HepG2 (cell line): ENCODE results near the gene ESF1. TPM values are rescaled to one million over a fixed set of nuclear protein-coding genes. Genes with fewer than 3 reads are reported as not detected.

Source experiments
- BRD4 ChIP-seq: sonication (generic); formaldehyde crosslinking; IDR thresholded peaks from 2 replicates; pipeline ENCODE4 v1.4.0; 2020; ENCODE audit warnings: missing genetic modification reagents
- DDIT3 ChIP-seq: sonication (generic); formaldehyde crosslinking; IDR thresholded peaks from 2 replicates; pipeline ENCODE4 v1.4.0; 2020; ENCODE audit warnings: mild to moderate bottlenecking, missing genetic modification reagents
- KLF16 ChIP-seq, 2 experiments: sonication (generic) in 1 of 2; formaldehyde crosslinking in 1 of 2; IDR thresholded peaks; 2 replicates each; pipeline versions ENCODE4 v1.6.1 to v1.8.0; 2016 to 2023; ENCODE audit warnings: missing genetic modification reagents in 2 of 2, missing compliant biosample characterization in 1 of 2
- MAFG ChIP-seq: sonication (generic); formaldehyde crosslinking; IDR thresholded peaks from 2 replicates; pipeline ENCODE4 v1.5.1; 2020; ENCODE audit warnings: mild to moderate bottlenecking, missing genetic modification reagents
- SRSF4 ChIP-seq: fragments of 200-400 bp; formaldehyde crosslinking; IDR thresholded peaks from one replicate; pipeline ENCODE4 v1.6.1; 2018; ENCODE audit warnings: mild to moderate bottlenecking, low read depth, low read length, moderate library complexity; ENCODE audit not compliant: poor library complexity, severe bottlenecking
- TRIM22 ChIP-seq: fragments of 450-650 bp; IDR thresholded peaks from 2 replicates; pipeline ENCODE4 v1.6.1; 2017
- XBP1 ChIP-seq: sonication (generic); formaldehyde crosslinking; IDR thresholded peaks from 2 replicates; pipeline ENCODE4 v1.5.0; 2020; ENCODE audit warnings: missing genetic modification reagents
- ZFAT ChIP-seq: sonication (generic); formaldehyde crosslinking; conservative IDR thresholded peaks from 2 replicates; pipeline ENCODE4 v1.8.1; 2023; ENCODE audit warnings: missing genetic modification reagents, inconsistent platforms
- ZNF136 ChIP-seq: sonication (generic); formaldehyde crosslinking; IDR thresholded peaks from 2 replicates; pipeline ENCODE4 v1.8.1; 2022; ENCODE audit warnings: low read depth, mild to moderate bottlenecking, moderate library complexity, missing genetic modification reagents
- ZNF292 ChIP-seq: sonication (generic); formaldehyde crosslinking; IDR thresholded peaks from 2 replicates; pipeline ENCODE4 v1.8.1; 2022; ENCODE audit warnings: mild to moderate bottlenecking, low read depth, missing genetic modification reagents, borderline replicate concordance
- ZNF318 ChIP-seq: sonication (generic); formaldehyde crosslinking; IDR thresholded peaks from 2 replicates; pipeline ENCODE4 v1.4.0; 2020; ENCODE audit warnings: mild to moderate bottlenecking, missing genetic modification reagents
- ZNF362 ChIP-seq: sonication (generic); formaldehyde crosslinking; IDR thresholded peaks from 2 replicates; pipeline ENCODE4 v1.4.0; 2020; ENCODE audit warnings: missing genetic modification reagents, mild to moderate bottlenecking, borderline replicate concordance
- ZNF513 ChIP-seq: sonication (generic); formaldehyde crosslinking; conservative IDR thresholded peaks from 2 replicates; pipeline ENCODE4 v1.5.0; 2020; ENCODE audit warnings: missing genetic modification reagents
- polyA plus RNA-seq, 8 experiments: library from polyadenylated mRNA; depleted of rRNA in 3 of 8; stranded (reverse) in 7 of 8; unstranded in 1 of 8; fragments of >200 nt; fragmentation: Illumina TruSeq in 4 of 8; extraction: Trizol in 4 of 8; gene quantifications; 2 replicates each; pipeline versions ENCODE4 v1.2.1 to v1.2.3, GENCODE V29; 2011 to 2016; ENCODE audit warnings: low read depth in 4 of 8, missing spikeins in 1 of 8, mixed read lengths in 1 of 8; ENCODE audit not compliant: insufficient read depth in 1 of 8
- total RNA-seq, 5 experiments: library from RNA; depleted of rRNA; stranded (reverse); fragments of >200 nt; fragmentation: Illumina TruSeq; extraction: Trizol; gene quantifications; 2 replicates each; pipeline ENCODE4 v1.2.3, GENCODE V29; 2016; ENCODE audit warnings: low read depth in 1 of 5

Gene ESF1
- total and polyA plus RNA-seq, 2 of the 13 experiments (the other 11 are each of a cell fraction or from before 2014, with no cell fraction given): 7.3 to 66.9 TPM

- TF ChIP-seq ZNF362 (CRISPR knock-in tag): no peak
- no peak for TF ChIP-seq ZNF292
- no peak for TF ChIP-seq DDIT3 (CRISPR knock-in tag)
- TF ChIP-seq KLF16 (CRISPR knock-in tag; IDR thresholded peaks at IDR 0.05): no peak
- no peak for TF ChIP-seq MAFG (CRISPR knock-in tag)
- no peak for TF ChIP-seq SRSF4
- TF ChIP-seq TRIM22: no peak
- no peak for TF ChIP-seq ZNF136 (CRISPR knock-in tag)
- TF ChIP-seq ZNF513 (CRISPR knock-in tag): no peak
- no peak for TF ChIP-seq ZFAT
- TF ChIP-seq ZNF318 (CRISPR knock-in tag): no peak
- no peak for TF ChIP-seq XBP1 (CRISPR knock-in tag)
- no peak for TF ChIP-seq BRD4 (CRISPR knock-in tag)
Observed at GRCh38 chr20:13813910-13814309, 29.2 kb upstream of the ESF1 start (continued).
